SW 1271 (cell line): ENCODE data around the gene CEMIP.
A peak's percentile ranks its signal among the peaks of the same experiment; 100 is the strongest.

Experiments
- DNase-seq, 2 experiments: peaks; one replicate each; lab custom pipeline; 2025; lab: John Stamatoyannopoulos, UW

The CEMIP gene

DNA sequence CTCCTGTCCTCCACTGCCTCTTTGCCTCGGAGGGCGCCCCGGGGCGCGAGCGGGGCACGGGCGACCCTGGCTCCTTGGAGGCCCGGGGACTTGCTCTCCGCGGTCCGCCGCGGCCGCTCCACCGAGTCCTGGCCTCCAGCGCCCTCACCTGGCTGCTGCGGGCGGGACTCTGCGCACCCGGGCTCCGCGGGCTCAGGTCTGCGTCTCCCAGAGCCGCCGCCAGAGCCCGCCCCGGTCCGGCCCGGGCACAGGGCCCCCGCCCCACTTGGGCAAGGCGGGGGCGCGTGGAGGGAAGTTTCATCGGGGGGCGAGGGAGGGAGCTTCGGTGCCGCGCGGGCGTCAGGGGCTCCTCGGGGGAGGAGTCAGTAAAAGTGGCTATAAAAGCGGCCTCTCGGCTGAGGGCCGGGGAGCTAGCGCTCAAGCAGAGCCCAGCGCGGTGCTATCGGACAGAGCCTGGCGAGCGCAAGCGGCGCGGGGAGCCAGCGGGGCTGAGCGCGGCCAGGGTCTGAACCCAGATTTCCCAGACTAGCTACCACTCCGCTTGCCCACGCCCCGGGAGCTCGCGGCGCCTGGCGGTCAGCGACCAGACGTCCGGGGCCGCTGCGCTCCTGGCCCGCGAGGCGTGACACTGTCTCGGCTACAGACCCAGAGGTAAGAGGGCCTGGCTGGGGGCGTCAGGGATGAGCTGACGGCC, at the start of gene CEMIP:
CEMIP (plus strand) TSS at position 407 of the 694 bp plus-strand sequence. CDS start 94,510 bp downstream, outside the sequence.
- peak; percentile 9 to 53 for DNase-seq

GRCh38 chr15:80730387-80730786, 48.8 kb upstream of the CEMIP start:
- no peak for DNase-seq

- no peak for DNase-seq
These were observed 48.2 kb upstream of the CEMIP start for GRCh38 chr15:80730926-80731325.

GRCh38 chr15:80732167-80732566, 47.0 kb upstream of the CEMIP start:
- no peak for DNase-seq

DNA sequence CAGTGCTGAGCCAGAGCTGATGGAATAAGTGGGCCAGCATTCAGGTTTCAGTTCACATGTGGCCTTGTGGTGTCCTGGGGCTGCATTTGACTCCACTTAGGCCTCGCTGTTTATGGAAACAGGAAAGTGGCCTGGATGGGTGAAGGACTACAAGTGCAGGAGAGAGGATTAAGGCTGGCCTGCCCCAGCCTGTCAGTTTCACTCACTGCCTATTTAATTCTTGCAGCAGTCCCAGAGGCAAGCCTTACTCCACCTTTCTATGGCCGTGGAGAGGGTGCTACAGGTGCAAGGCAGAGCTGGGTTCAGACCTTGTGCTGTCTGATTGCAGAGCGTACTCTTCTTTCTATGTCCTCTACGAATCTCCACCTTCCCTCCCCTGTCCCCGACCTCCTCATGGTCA, 46.4 kb upstream of the CEMIP start:
- no peak for DNase-seq

DNA sequence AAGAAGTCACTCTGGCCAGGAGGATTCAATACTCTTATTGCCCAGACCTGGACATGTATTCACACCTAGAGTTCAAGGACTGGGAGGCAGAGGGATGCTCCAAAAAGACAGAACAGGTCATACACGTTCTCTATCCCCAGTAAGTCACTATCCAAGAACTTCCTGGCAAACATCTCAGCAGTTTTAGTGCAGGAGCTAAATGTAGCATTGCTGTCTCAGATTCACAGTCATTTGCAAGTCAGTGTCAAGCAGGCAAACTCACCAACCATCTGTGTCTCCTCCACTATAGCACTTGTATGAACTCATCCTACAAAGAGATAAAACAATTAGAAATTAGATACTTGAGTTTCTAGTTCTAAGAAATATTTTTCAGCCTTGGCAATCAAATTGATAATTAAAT, 45.7 kb upstream of the CEMIP start:
- no peak for DNase-seq

DNA sequence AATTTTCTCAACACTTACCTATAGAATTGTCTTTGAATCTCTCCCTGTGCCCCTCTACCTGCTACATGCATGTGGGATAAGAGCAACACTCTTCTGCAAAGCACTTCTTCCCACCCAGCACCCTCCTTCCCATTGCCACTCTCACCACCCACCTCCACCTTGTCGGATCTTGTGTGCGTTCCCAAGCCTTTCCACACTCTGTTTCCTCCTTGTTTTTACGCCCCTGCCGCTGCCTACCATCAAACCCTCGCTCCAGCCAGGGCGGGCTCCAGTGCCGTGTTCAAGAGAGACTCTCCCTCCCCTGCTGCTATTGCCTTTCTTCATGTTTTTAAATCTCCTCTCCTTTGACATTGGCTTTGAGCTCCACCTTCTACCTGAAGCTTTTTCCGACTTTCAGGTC, 43.8 kb upstream of the CEMIP start:
- DNase-seq = no peak

DNA sequence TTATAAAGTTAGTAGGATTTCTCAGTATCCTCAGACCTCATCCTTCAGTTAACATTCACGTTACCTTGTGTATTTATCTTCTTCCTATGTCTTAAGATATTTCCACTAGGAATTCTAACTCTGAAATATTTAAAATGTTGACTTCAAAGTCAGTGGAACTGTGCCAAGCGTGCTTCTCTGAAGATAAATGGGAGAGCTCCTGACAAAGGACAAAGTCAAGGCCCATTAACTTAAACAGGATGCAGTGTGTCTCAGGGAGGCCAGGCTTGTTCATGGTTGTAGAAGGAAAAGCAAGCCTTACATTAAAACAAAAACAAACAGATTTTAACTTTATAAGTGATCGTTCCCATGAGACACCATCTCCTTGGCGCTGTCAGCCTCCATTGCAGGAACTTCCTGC, 42.6 kb upstream of the CEMIP start:
- DNase-seq = no peak

GRCh38 chr15:80739919-80740318, 39.3 kb upstream of the CEMIP start:
- DNase-seq = no peak

DNA sequence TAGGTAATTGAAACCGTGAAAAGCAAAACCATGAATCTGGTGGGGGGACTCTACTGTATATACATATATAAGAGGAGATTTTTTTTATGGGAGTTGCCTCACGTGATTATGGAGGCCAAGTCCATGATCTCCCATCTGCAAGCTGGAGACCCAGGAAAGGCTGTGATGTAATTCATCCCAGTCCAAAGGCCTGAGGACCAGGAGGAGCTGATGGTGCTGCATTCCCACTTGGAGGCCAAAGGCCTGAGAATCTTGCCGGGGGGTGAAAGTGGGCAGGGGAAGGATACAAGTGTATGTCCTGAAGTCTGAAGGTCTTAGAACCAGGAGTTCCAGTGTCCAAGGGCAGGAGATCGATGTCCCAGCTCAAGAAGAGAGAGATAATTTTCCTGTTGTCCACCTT, 37.1 kb upstream of the CEMIP start:
- DNase-seq = no peak

DNA sequence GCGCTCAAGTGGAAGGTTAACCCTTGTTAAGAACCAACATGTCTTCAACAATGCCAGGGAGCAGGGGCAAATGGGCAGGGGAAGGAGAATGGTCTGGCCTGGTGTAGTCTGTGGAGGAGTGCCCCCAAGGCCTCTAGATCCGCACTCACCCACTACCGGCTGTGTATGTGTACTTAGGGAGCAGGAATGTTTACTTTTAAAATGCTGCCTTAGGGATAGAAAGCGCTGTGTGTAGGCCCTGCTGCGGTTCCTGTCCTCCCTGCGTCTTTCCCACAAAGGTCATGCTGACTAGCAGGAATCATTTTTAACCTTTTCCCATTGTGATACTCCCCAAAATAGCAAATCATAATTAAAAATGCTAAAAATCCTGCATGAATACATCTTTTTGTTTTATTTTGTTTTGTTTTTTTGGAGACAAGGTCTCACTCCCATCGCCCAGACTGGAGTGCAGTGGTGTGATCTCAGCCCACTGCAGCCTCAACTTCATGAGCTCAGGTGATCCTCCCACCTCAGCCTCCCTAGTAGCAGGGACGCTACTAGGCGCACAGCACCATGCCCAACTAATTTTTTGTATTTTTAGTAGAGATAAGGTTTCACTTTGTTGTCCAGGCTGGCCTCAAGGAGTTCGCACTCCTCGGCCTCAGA, 35.9 kb upstream of the CEMIP start:
- DNase-seq = no peak

DNA sequence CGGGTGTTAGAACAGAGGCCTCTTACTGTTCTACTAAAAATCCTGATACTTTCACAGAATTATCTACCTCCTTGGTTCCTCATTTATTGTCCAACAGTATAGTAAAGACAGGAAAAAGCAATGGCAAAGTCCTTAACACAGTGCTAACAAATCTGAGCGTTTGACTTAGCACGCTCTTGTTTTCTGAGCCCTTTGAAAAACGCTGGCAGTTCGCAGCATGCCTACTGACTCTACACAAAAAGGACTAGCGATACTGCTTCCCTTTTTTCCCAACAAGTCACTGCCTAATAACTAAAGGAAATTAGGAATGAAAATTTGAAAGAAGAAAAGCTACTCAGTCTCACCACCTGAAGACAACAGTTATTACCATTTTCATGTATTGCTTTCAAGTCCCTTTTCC, 34.8 kb upstream of the CEMIP start:
- DNase-seq = no peak

DNA sequence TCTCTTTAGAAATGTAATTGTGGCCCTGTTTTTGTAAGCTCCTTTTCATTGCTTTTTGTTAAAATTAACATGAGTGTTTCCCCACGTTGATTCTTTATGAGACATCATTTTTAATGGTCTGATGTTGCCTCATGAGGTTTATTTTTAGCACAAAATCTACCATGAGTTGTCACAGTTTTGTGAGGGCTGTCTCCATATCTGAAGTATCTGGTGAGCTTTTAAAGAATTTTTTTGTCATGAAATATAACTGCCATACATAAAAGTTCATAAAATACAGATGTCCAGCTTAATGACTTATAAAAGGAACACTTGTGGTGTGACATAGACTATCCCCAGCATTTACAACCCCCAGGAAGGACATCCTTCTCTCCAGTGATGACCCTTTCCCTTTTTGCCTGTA, 34.3 kb upstream of the CEMIP start:
- DNase-seq = no peak

DNA sequence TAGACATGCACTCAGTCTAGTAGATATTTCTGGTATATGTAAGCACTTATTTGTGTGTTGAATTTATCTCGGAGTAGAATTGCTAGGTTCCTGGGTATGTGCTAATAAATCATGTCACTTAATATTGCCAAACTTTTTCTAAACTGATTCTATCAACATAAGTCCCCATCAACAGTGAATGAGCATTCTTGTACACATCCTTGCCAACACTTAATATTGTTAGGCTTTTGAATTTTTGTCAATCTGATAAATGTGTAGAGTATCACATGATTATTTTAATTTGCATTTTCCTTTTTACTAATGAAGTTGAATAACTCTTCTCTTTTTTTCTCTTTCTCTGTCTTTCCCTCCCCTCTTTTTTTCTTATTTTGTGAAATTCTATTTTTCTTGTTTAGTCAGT, 33.3 kb upstream of the CEMIP start:
- DNase-seq = no peak

- no peak for DNase-seq
These were observed 31.7 kb upstream of the CEMIP start for GRCh38 chr15:80747317-80748053.

DNA sequence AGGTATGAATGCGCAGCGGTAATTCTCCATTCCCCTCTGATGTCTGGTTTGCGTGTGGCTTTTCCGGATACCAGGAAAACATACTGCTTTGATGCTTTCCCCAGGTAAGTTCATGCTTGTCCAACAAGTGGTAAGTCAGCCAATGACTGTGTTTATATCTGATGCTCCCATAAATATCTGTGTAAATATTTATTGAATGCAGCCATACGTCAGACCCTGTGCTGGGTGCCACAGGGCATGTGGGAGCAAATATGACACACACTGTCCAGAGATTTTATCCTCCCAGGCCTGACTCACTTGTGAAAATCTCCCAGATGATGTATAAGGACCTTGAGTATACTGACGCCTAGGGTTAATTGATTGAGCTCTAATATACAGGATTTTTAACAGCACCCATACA, 29.6 kb upstream of the CEMIP start:
- DNase-seq = no peak

DNA sequence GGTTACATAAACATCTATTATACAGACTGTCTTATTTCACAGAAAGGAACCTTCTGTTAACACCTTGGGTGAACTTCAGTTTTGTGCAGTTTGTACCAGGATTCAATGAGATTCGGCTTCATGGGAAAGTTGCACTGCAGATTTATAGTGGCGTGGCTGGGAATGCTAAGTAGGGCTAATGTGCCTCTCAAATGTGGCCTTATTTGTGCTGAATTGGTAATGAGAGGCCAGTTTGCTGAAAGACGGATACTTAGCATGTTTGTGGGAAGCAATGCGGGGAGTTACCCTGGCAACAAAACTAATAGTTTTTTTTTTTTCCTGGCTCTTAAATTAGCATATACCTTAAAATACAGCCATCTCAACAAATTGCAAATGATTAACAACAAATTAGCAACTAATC, 28.6 kb upstream of the CEMIP start:
- DNase-seq = no peak

- no peak for DNase-seq
These were observed 27.0 kb upstream of the CEMIP start for GRCh38 chr15:80752204-80752603.

GRCh38 chr15:80753161-80753560, 26.0 kb upstream of the CEMIP start:
- DNase-seq = no peak

GRCh38 chr15:80754014-80754413, 25.2 kb upstream of the CEMIP start:
- DNase-seq = no peak

- DNase-seq = no peak
These were observed 23.3 kb upstream of the CEMIP start for GRCh38 chr15:80755885-80756284.

- DNase-seq = no peak
These were observed 20.9 kb upstream of the CEMIP start for GRCh38 chr15:80758130-80758745.

DNA sequence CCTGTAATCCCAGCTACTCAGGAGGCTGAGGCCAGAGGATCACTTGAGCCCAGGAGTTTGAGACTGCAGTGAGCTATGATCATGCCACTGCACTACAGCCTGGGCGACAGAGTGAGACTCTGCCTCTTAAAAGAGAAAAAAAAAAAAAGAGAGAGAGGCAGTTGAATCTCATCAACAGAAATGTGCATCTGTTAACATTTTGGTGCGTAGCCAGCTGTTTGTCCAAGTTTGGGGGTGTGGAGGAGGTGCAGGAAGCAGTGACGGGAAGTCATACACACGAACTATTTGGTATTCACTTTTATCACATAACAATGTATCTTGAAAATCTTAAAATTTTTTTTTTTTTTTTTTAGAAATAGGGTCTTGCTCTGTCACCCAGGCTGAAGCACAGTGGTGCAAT, 18.2 kb upstream of the CEMIP start:
- DNase-seq = no peak
